Measurements from ENCODE around the gene OR10G7.
"Not testable (repeated sequence)": the region's sequence is repeated elsewhere in the genome, so short reads cannot be mapped to it uniquely, and the experiment has no call there.

Gene OR10G7

DNA sequence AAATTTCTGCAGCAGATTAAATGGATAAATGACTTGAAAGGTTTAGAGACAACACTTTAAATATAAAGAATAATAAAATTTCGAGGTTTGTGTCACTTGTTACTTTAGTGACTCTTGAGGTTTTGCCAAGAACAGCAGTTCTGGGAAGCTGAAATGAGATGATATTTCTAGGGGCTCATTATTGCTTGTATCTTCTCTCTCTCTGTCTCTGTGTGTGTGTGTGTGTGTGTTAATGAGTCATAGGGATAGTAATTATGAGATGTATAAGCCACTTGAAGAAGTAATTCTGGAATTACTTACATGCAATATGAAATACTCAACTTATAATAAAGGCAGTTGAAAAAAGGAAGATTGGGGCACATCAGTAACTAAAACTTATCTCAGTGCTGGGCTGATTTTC is 9.6 kb upstream of the OR10G7 start:
- DNase-seq (ENCODE audit: extremely low spot score, insufficient read length, low read depth) (no peak), FAIRE-seq (no peak)

- FAIRE-seq, result no peak
- DNase-seq (ENCODE audit: extremely low spot score, insufficient read length, low read depth), result no peak
Measured at GRCh38 chr11:124043420-124043819, 2.3 kb upstream of the OR10G7 start.

DNA sequence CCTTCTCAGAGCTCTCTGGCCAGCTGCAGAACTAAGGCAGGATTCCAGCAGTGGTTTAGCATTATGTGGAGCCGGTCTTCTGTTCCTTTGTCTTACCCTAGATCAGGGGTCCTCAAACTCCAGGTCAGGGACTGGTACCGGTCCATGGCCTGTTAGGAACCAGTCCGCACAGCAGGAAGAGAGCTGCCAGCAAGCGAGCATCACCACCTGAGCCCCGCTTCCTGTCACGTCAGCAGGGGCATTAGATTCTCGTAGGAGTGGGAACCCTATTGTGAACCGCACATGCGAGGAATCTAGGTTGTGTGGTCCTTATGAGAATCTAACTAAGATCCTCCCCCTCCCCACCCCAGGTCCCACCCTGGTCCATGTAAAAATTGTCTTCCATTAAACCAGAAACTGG is 1.6 kb downstream of the OR10G7 start:
- FAIRE-seq (no peak), DNase-seq (ENCODE audit: extremely low spot score, insufficient read length, low read depth) (no peak)

- FAIRE-seq (no peak), DNase-seq (ENCODE audit: extremely low spot score, insufficient read length, low read depth) (no peak)
Measured at GRCh38 chr11:124036666-124037065, 4.5 kb downstream of the OR10G7 start.

- FAIRE-seq (no peak), DNase-seq (ENCODE audit: extremely low spot score, insufficient read length, low read depth) (no peak)
Measured at GRCh38 chr11:124026498-124026897, 14.6 kb downstream of the OR10G7 start, which contains the start of gene OR10G8. OR10G8 (plus strand) TSS chr11:124026798; CDS start chr11:124029623, 2,825 bp downstream.

GRCh38 chr11:124015837-124016236 is 25.3 kb downstream of the OR10G7 start:
- not testable (repeated sequence) for FAIRE-seq

GRCh38 chr11:124012697-124013096 is 28.4 kb downstream of the OR10G7 start, which contains the start of gene OR10G4:
OR10G4 (plus strand) TSS chr11:124012997; CDS start chr11:124015575, 2,578 bp downstream.
- DNase-seq (ENCODE audit: extremely low spot score, insufficient read length, low read depth), result no peak
- FAIRE-seq, result no peak

More at GRCh38 chr11:124015837-124016236, 25.3 kb downstream of the OR10G7 start:
- not testable (repeated sequence) for DNase-seq (ENCODE audit: extremely low spot score, insufficient read length, low read depth)

DNA sequence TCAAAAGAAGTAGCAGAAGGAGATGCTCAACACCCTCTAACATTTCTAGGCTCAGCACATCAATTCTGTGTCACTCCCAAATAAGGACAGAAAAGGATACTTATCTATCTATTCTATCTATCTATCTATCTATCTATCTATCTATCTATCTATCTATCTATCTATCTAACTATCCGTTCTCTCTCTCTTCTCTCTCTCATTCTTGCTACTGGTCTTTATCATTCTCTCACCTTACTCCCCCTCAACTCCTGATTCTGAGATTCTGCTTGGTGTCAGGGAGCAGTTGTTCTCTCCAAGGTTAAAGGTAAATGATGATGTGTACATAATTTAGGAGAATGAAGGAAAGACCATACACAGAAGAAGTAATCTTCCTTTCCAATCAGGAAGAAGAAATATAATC is 46.0 kb downstream of the OR10G7 start, which contains the start of gene OR10G6:
Gene OR10G6 (minus strand): TSS at position 43 of the 400 bp plus-strand sequence. CDS start 0 bp downstream, at position 43.
- FAIRE-seq (no peak), DNase-seq (ENCODE audit: extremely low spot score, insufficient read length, low read depth) (no peak)
